ENCODE measurements around the gene SH3BP1. TPM values are rescaled to one million over a fixed set of nuclear protein-coding genes. Genes with fewer than 3 reads are reported as not detected.

Gene SH3BP1
- total RNA-seq (2016; rRNA removed; fragmentation: Illumina TruSeq; extraction: Trizol) (8.4 and 9.4 TPM in 2 replicates), polyA plus RNA-seq (2011; rRNA removed) (15.7 and 18.5 TPM in 2 replicates), polyA minus RNA-seq (2011; rRNA and poly(A)+ RNA removed; ENCODE audit: low replicate concordance) (1.6 and 9.8 TPM in 2 replicates), Bru-seq, nascent RNA (percentile 35 among the genes with signal in this experiment), BruChase-seq, experiment 1, labeled RNA remaining after a 6-hour chase (percentile 66 among the genes with signal in this experiment), BruChase-seq, experiment 2, labeled RNA remaining after a 2-hour chase (percentile 47 among the genes with signal in this experiment)
- total RNA-seq (2016; cell fraction: cytosol; rRNA removed; fragmentation: Illumina TruSeq; extraction: Trizol; ENCODE audit: low read depth), result 5.6 and 6.0 TPM in 2 replicates
- 6.3 and 8.5 TPM in 2 replicates for total RNA-seq (2016; cell fraction: insoluble cytoplasmic fraction; rRNA removed; fragmentation: Illumina TruSeq; extraction: Trizol)
- 9.2 and 11.0 TPM in 2 replicates for total RNA-seq (2016; cell fraction: membrane; rRNA removed; fragmentation: Illumina TruSeq; extraction: Trizol)
- total RNA-seq (2016; cell fraction: nucleus; rRNA removed; fragmentation: Illumina TruSeq; extraction: Trizol), result 6.6 and 9.5 TPM in 2 replicates
- 7.3 and 12.2 TPM in 2 replicates for polyA plus RNA-seq (2011; cell fraction: cytosol; rRNA removed)
- polyA plus RNA-seq (2011; cell fraction: nucleus; rRNA removed), result 56.4 and 86.5 TPM in 2 replicates
- 23.6 and 27.1 TPM in 2 replicates for polyA plus RNA-seq (2012)
- polyA plus RNA-seq (2016; cell fraction: cytosol; fragmentation: Illumina TruSeq; extraction: Trizol; ENCODE audit: low read depth), result 7.5 and 7.7 TPM in 2 replicates
- polyA plus RNA-seq (2016; cell fraction: insoluble cytoplasmic fraction; fragmentation: Illumina TruSeq; extraction: Trizol; ENCODE audit: low read depth), result 11.5 and 13.3 TPM in 2 replicates
- 12.3 and 13.5 TPM in 2 replicates for polyA plus RNA-seq (2016; cell fraction: membrane; fragmentation: Illumina TruSeq; extraction: Trizol; ENCODE audit: low read depth)
- polyA plus RNA-seq (2016; cell fraction: nucleus; fragmentation: Illumina TruSeq; extraction: Trizol; ENCODE audit: insufficient read depth, low read depth), result 17.9 and 27.8 TPM in 2 replicates
- 6.4 and 9.8 TPM in 2 replicates for polyA minus RNA-seq (2011; cell fraction: cytosol; rRNA and poly(A)+ RNA removed)
- polyA minus RNA-seq (2011; cell fraction: nucleus; rRNA and poly(A)+ RNA removed), result 7.9 and 15.4 TPM in 2 replicates
- long read RNA-seq, experiment 1, partial matches to known transcripts, result 0 of 4 reads
- long read RNA-seq, experiment 1, other reads (novel, unspliced or antisense), result 4 of 4 reads
- long read RNA-seq, experiment 2, transcript SH3BP1-201 (18 exons, 2,854 nt), result major isoform, 9 of 30 reads
- long read RNA-seq, experiment 2, partial matches to known transcripts, result 8 of 30 reads
- long read RNA-seq, experiment 2, other reads (novel, unspliced or antisense), result 13 of 30 reads

GRCh38 chr22:37639070-37639760, at the start of gene SH3BP1:
SH3BP1 (plus strand) TSS chr22:37639669; CDS start chr22:37639788, 119 bp downstream.
- BruUV-seq (replicated peaks), result no TSS peak
- CTCF ChIA-PET (ENCODE audit: low intra/inter-chr PET ratio, low total read pairs), result no interaction called here
- H3K4me2 ChIP-seq (ENCODE audit: low read depth, low read length), result peak within 1 kb of the TSS; percentile 90
- DNase-seq (ENCODE audit: low spot score) (peak; percentile 57), FAIRE-seq (no peak), ATAC-seq (peak; percentile 41)
- in situ Hi-C loops (cut with HindIII; ENCODE audit: extremely low pct_ligation_motif_present, low pct_unique_long_range_greater_than_20kb) (no loop called here), intact Hi-C loops (cut with micrococcal nuclease; ENCODE audit: unreplicated experiment) (loop anchor here (2.0 kb wide), 1 partner anchor 30 kb away; the partner anchor contains the start of gene GGA1)
- no peak within 1 kb of the TSS for H2AFZ ChIP-seq (ENCODE audit: low read length)
- H3K4me3 ChIP-seq (replicated peaks in 1 of 3; ENCODE audit: insufficient read depth in 1 of 3, low read depth in 2 of 3, low read length in 3 of 3), result peak within 1 kb of the TSS; percentile 72 to 86 (median 76)
- POLR2A ChIA-PET, result interaction anchor here (1.0 to 15.8 kb wide), 6 partner anchors 22 to 169 kb away, joined by 3 to 242 read pairs (median 3); partner anchors contain the start of genes GCAT, GGA1, NOL12 and PDXP
- H3K79me2 ChIP-seq (ENCODE audit: insufficient read depth, low read length), result peaks cover 10% of the 10 kb centered on the region
- 0 out of 2 replicates have a peak, but pooled peaks cover 4% of the 10 kb centered on the region for H4K20me1 ChIP-seq (ENCODE audit: insufficient read depth, low read length)
- H3K27me3 ChIP-seq (ENCODE audit: control insufficient read depth in 1 of 2, insufficient read depth in 2 of 2, low read length in 2 of 2), result no peaks in the 10 kb centered on the region
- H3K4me1 ChIP-seq (ENCODE audit: insufficient read depth, low read length), result peaks cover 81% of the 10 kb centered on the region
- H3K9me3 ChIP-seq (ENCODE audit: low read length), result no peaks in the 10 kb centered on the region
- H3K9ac ChIP-seq (ENCODE audit: insufficient read depth, low read depth, low read length), result peak within 1 kb of the TSS; percentile 66
- H3K27ac ChIP-seq (ENCODE audit: extremely low read length, insufficient read depth, low read length), result peak within 1 kb of the TSS; percentile 70
- H3K36me3 ChIP-seq (replicated peaks in 1 of 2; ENCODE audit: control insufficient read depth in 1 of 2, insufficient read depth in 2 of 2, low read length in 2 of 2), result peaks cover 7 to 8% of the 10 kb centered on the region in 2 experiments; a peak in 4 of 5 replicates
- WGBS (ENCODE audit: low lambda C conversion rate), result 10% methylated on average over 10 of the region's 57 CpGs
- TF ChIP-seq ZNF660 (CRISPR knock-in tag; IDR thresholded peaks at IDR 0.05; ENCODE audit: borderline replicate concordance, low read depth) (no peak), ZBTB4 (CRISPR knock-in tag; IDR thresholded peaks at IDR 0.05; ENCODE audit: borderline replicate concordance) (no peak), POLR2G (IDR thresholded peaks at IDR 0.05; ENCODE audit: low read depth, low read length) (peak; percentile 32; the same call in 1 of the 2 replicates), ZNF572 (CRISPR knock-in tag; IDR thresholded peaks at IDR 0.05) (no peak), SMARCE1 (IDR thresholded peaks at IDR 0.05; ENCODE audit: borderline replicate concordance) (no peak), CENPBD1 (CRISPR knock-in tag; IDR thresholded peaks at IDR 0.05; ENCODE audit: borderline replicate concordance, low read depth) (no peak), ZC3H13 (CRISPR knock-in tag; IDR thresholded peaks at IDR 0.05) (no peak), ZBTB33 (CRISPR knock-in tag; IDR thresholded peaks at IDR 0.05) (no peak), ZNF605 (CRISPR knock-in tag; IDR thresholded peaks at IDR 0.05) (no peak), NONO (IDR thresholded peaks at IDR 0.05) (no peak), NONO (CRISPR knock-in tag; conservative IDR thresholded peaks at IDR 0.05) (peak; percentile 19; the same call in 1 of the 2 replicates)

Data from HepG2 (cell line).